ENCODE results near the gene MCRIP1.
"Not testable (repeated sequence)": the region's sequence is repeated elsewhere in the genome, so short reads cannot be mapped to it uniquely, and the experiment has no call there.

The MCRIP1 gene

GRCh38 chr17:81840826-81841778 lies 8.0 kb upstream of the MCRIP1 start:
- TF ChIP-seq CTCF (IDR thresholded peaks at IDR 0.05; ENCODE audit: control extremely low read depth, extremely low read depth, low read depth, missing control alignments): no peak
- ChIA-PET POLR2A (interaction anchor here (2.2 kb wide), 1 partner anchor 13 kb away, joined by 6 read pairs; no protein-coding TSS in a partner anchor), CTCF (interaction anchor here (1.3 to 1.6 kb wide), 2 partner anchors 12 to 108 kb away, joined by 3 to 4 read pairs; no protein-coding TSS in a partner anchor)
- no peak for DNase-seq (ENCODE audit: extremely low spot score)

- ChIA-PET POLR2A (interaction anchor here (2.2 kb wide), 1 partner anchor 14 kb away, joined by 6 read pairs; no protein-coding TSS in a partner anchor), CTCF (interaction anchor here (1.3 kb wide), 1 partner anchor 107 kb away, joined by 3 read pairs; no protein-coding TSS in a partner anchor)
- DNase-seq (ENCODE audit: extremely low spot score): not testable (repeated sequence)
Measured at GRCh38 chr17:81840059-81840458, 7.0 kb upstream of the MCRIP1 start.

GRCh38 chr17:81839301-81839700 lies 6.2 kb upstream of the MCRIP1 start:
- ChIA-PET POLR2A (interaction anchor here (2.2 kb wide), 1 partner anchor 15 kb away, joined by 6 read pairs; no protein-coding TSS in a partner anchor), CTCF (no interaction called here)
- no peak for DNase-seq (ENCODE audit: extremely low spot score)
- TF ChIP-seq CTCF (IDR thresholded peaks at IDR 0.05; ENCODE audit: control extremely low read depth, extremely low read depth, low read depth, missing control alignments): no peak

GRCh38 chr17:81838753-81839255 lies 5.7 kb upstream of the MCRIP1 start:
- ChIA-PET POLR2A (no interaction called here), CTCF (no interaction called here)
- TF ChIP-seq CTCF (IDR thresholded peaks at IDR 0.05; ENCODE audit: control extremely low read depth, extremely low read depth, low read depth, missing control alignments): no peak
- DNase-seq (ENCODE audit: extremely low spot score): no peak

GRCh38 chr17:81837641-81838040 lies 4.5 kb upstream of the MCRIP1 start:
- POLR2A ChIA-PET: interaction anchor here (1.1 kb wide), 1 partner anchor 45 kb away, joined by 4 read pairs; no protein-coding TSS in a partner anchor
- CTCF ChIA-PET: no interaction called here
- DNase-seq (ENCODE audit: extremely low spot score): no peak
- TF ChIP-seq CTCF (IDR thresholded peaks at IDR 0.05; ENCODE audit: control extremely low read depth, extremely low read depth, low read depth, missing control alignments): no peak

GRCh38 chr17:81834831-81835267 lies 1.8 kb upstream of the MCRIP1 start, which contains the start of gene PPP1R27:
PPP1R27 (minus strand) TSS chr17:81835050; CDS start chr17:81834953, 97 bp downstream.
- DNase-seq (ENCODE audit: extremely low spot score): no peak

More at GRCh38 chr17:81834831-81835267, 1.8 kb upstream of the MCRIP1 start, which contains the start of gene PPP1R27:
- CTCF ChIA-PET: interaction anchor here (1.1 kb wide), 1 partner anchor 9 kb away, joined by 3 read pairs; no protein-coding TSS in a partner anchor
- no peak for TF ChIP-seq CTCF (IDR thresholded peaks at IDR 0.05; ENCODE audit: control extremely low read depth, extremely low read depth, low read depth, missing control alignments)
- POLR2A ChIA-PET: interaction anchor here (0.6 kb wide), 2 partner anchors 27 to 272 kb away, joined by 5 read pairs; no protein-coding TSS in a partner anchor
